ENCODE results near the gene PCDH15. TPM values are rescaled to one million over a fixed set of nuclear protein-coding genes. Genes with fewer than 3 reads are reported as not detected.
A peak's percentile ranks its signal among the peaks of the same experiment; 100 is the strongest.

The PCDH15 gene
- total and polyA plus RNA-seq, 8 donors: 0.58 to 2.1 (median 1.2) TPM

- no peaks in the 10 kb centered on the region for H3K4me1 ChIP-seq
- intact Hi-C loops (cut with DNase I): no loop called here
- no peak for DNase-seq
- ATAC-seq: no peak
- no peak overlapping the region for H3K27ac ChIP-seq
- H3K4me3 ChIP-seq: no peak overlapping the region
- H3K27me3 ChIP-seq: no peaks in the 10 kb centered on the region
- no peaks in the 10 kb centered on the region for H3K36me3 ChIP-seq
- no peaks in the 10 kb centered on the region for H3K9me3 ChIP-seq
- TF ChIP-seq CTCF (IDR thresholded peaks at IDR 0.05): no peak
Observed at GRCh38 chr10:53852450-53853175, 948.4 kb downstream of the PCDH15 start.

GRCh38 chr10:53846809-53847208, 954.2 kb downstream of the PCDH15 start:
- intact Hi-C loops (cut with DNase I): no loop called here
- DNase-seq (no peak), ATAC-seq (no peak)
- H3K4me3 ChIP-seq: no peak overlapping the region
- H3K9me3 ChIP-seq: no peaks in the 10 kb centered on the region
- H3K4me1 ChIP-seq: no peaks in the 10 kb centered on the region
- H3K36me3 ChIP-seq: no peaks in the 10 kb centered on the region
- no peaks in the 10 kb centered on the region for H3K27me3 ChIP-seq
- H3K27ac ChIP-seq: no peak overlapping the region
- no peak for TF ChIP-seq CTCF (IDR thresholded peaks at IDR 0.05)

GRCh38 chr10:53843736-53844362, 957.2 kb downstream of the PCDH15 start:
- TF ChIP-seq CTCF (IDR thresholded peaks at IDR 0.05): no peak
- Histone ChIP-seq H3K4me3 (no peak overlapping the region), H3K27me3 (no peaks in the 10 kb centered on the region), H3K4me1 (no peaks in the 10 kb centered on the region), H3K27ac (no peak overlapping the region), H3K9me3 (no peaks in the 10 kb centered on the region), H3K36me3 (no peaks in the 10 kb centered on the region)
- DNase-seq (peak in 2 of 4 donors; percentile 45 to 47), ATAC-seq (peak; percentile 64)
- intact Hi-C loops (cut with DNase I): no loop called here

- DNase-seq: no peak
- intact Hi-C loops (cut with DNase I): no loop called here
- no peak overlapping the region for H3K27ac ChIP-seq
- H3K9me3 ChIP-seq: no peaks in the 10 kb centered on the region
- H3K36me3 ChIP-seq: no peaks in the 10 kb centered on the region
- ATAC-seq: no peak
- H3K27me3 ChIP-seq: no peaks in the 10 kb centered on the region
- TF ChIP-seq CTCF (IDR thresholded peaks at IDR 0.05): no peak
- H3K4me1 ChIP-seq: no peaks in the 10 kb centered on the region
- H3K4me3 ChIP-seq: no peak overlapping the region
Observed at GRCh38 chr10:53841483-53842145, 959.4 kb downstream of the PCDH15 start.

GRCh38 chr10:53840653-53841052, 960.4 kb downstream of the PCDH15 start:
- intact Hi-C loops (cut with DNase I): no loop called here
- Histone ChIP-seq H3K9me3 (no peaks in the 10 kb centered on the region), H3K27me3 (no peaks in the 10 kb centered on the region), H3K4me1 (no peaks in the 10 kb centered on the region), H3K4me3 (no peak overlapping the region), H3K27ac (no peak overlapping the region), H3K36me3 (no peaks in the 10 kb centered on the region)
- no peak for TF ChIP-seq CTCF (IDR thresholded peaks at IDR 0.05)
- ATAC-seq (no peak), DNase-seq (no peak)

Measured in left lung (tissue), 10 donors.